ENCODE results near the gene PLEKHH1.

PLEKHH1 gene

DNA sequence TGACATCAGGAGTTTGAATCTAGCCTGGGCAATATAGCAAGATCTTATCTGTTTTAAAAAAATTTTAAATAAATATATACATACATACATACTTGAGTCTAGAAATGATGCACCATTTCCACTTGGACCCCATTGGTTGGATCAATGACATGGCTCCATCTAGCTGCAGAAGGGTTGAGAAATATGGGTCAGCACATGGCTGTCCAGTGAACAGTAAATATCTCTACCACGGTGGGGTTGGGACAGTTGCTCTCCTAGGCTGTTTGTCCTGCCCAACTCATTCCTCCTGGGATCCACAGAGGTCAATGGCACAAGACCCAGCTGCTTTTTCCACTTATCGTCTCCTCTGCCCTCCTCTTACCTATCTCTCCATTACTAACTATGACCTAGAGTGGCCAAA lies 23.6 kb downstream of the PLEKHH1 start:
- DNase-seq (ENCODE audit: low read depth) = no peak
- TF ChIP-seq POLR2A (IDR thresholded peaks at IDR 0.05; ENCODE audit: extremely low read depth, insufficient read length) = no peak
- TF ChIP-seq MYC (IDR thresholded peaks at IDR 0.05; ENCODE audit: low read depth, low read length) = no peak
- TF ChIP-seq, protein P1, sequence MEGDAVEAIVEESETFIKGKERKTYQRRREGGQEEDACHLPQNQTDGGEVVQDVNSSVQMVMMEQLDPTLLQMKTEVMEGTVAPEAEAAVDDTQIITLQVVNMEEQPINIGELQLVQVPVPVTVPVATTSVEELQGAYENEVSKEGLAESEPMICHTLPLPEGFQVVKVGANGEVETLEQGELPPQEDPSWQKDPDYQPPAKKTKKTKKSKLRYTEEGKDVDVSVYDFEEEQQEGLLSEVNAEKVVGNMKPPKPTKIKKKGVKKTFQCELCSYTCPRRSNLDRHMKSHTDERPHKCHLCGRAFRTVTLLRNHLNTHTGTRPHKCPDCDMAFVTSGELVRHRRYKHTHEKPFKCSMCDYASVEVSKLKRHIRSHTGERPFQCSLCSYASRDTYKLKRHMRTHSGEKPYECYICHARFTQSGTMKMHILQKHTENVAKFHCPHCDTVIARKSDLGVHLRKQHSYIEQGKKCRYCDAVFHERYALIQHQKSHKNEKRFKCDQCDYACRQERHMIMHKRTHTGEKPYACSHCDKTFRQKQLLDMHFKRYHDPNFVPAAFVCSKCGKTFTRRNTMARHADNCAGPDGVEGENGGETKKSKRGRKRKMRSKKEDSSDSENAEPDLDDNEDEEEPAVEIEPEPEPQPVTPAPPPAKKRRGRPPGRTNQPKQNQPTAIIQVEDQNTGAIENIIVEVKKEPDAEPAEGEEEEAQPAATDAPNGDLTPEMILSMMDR (IDR thresholded peaks at IDR 0.05; ENCODE audit: low read depth, low read length) = no peak
- TF ChIP-seq, protein P2, sequence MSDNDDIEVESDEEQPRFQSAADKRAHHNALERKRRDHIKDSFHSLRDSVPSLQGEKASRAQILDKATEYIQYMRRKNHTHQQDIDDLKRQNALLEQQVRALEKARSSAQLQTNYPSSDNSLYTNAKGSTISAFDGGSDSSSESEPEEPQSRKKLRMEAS (IDR thresholded peaks at IDR 0.05; ENCODE audit: low read depth, low read length) = no peak
- no peak overlapping the region for H3K4me3 ChIP-seq (ENCODE audit: low read depth, low read length)

DNA sequence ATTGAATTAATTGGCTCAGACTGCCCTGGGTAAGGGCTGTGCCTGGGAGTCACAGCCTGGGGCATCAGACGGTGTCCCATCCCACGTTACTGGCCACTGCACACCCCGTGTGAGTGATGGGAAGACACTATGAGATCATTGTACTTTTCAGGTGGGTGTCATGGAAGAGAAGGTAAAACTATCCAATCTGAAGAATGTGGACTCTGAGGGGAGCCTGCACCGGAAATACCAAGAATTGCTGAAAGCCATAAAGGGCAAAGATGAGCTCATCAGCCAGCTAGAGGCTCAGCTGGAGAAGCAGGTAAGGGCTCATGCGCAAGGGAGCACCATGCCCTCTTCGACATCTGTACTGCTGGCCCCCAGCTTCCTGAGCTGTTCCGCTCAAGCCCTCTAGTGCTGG lies 24.0 kb downstream of the PLEKHH1 start:
- H3K4me3 ChIP-seq (ENCODE audit: low read depth, low read length) = no peak overlapping the region
- DNase-seq (ENCODE audit: low read depth) = no peak
- TF ChIP-seq MYC (IDR thresholded peaks at IDR 0.05; ENCODE audit: low read depth, low read length) = no peak
- TF ChIP-seq, protein P2 (IDR thresholded peaks at IDR 0.05; ENCODE audit: low read depth, low read length) = no peak
- TF ChIP-seq, protein P1 (IDR thresholded peaks at IDR 0.05; ENCODE audit: low read depth, low read length) = no peak
- TF ChIP-seq POLR2A (IDR thresholded peaks at IDR 0.05; ENCODE audit: extremely low read depth, insufficient read length) = no peak

DNA sequence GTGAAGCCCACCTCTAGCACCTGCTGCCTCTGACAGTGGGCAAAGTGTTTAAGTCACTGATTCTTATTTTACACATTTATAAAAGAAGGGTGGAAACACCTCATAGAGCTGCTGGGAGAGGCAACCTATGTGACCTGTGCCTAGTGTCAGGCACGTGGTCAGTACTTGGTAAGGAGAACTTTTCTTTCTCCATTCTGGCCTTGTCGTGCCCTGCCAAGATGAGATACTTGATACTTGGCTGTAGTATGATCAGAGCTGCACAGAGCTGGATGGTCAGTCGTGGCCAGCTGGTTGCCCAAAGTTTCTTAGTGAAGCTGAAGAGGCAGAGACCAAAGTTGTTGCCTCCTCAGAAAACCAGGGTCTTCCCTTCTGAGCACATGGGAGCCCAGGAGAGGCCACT lies 24.6 kb downstream of the PLEKHH1 start:
- no peak overlapping the region for H3K4me3 ChIP-seq (ENCODE audit: low read depth, low read length)
- DNase-seq (ENCODE audit: low read depth) = no peak
- TF ChIP-seq, protein P1 (IDR thresholded peaks at IDR 0.05; ENCODE audit: low read depth, low read length) = no peak

DNA sequence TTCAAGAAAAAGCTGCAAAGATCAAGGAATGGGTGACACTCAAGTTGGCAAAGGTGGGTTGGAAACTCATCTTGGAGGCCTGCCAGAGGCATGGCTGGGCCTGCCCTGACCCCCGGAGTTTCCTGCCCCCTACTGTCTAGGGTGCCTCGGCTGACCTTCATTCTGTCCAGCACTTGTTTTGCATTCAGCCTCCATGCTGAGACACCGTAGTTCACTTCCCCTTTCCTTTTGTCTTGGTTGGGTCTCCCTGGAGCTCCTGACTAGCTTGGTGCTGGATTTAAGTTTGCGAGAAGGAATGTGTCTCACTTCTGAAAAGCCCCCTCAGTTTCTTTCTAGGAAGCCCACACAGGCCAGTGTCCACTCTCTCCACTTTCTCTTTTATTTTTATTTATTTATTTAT lies 26.5 kb downstream of the PLEKHH1 start:
- TF ChIP-seq MYC (IDR thresholded peaks at IDR 0.05; ENCODE audit: low read depth, low read length) (no peak), POLR2A (IDR thresholded peaks at IDR 0.05; ENCODE audit: extremely low read depth, insufficient read length) (no peak)
- TF ChIP-seq, protein P2 (IDR thresholded peaks at IDR 0.05; ENCODE audit: low read depth, low read length) = no peak
- TF ChIP-seq, protein P1 (IDR thresholded peaks at IDR 0.05; ENCODE audit: low read depth, low read length) = no peak
- DNase-seq (ENCODE audit: low read depth) = peak; percentile 57
- H3K4me3 ChIP-seq (ENCODE audit: low read depth, low read length) = no peak overlapping the region

DNA sequence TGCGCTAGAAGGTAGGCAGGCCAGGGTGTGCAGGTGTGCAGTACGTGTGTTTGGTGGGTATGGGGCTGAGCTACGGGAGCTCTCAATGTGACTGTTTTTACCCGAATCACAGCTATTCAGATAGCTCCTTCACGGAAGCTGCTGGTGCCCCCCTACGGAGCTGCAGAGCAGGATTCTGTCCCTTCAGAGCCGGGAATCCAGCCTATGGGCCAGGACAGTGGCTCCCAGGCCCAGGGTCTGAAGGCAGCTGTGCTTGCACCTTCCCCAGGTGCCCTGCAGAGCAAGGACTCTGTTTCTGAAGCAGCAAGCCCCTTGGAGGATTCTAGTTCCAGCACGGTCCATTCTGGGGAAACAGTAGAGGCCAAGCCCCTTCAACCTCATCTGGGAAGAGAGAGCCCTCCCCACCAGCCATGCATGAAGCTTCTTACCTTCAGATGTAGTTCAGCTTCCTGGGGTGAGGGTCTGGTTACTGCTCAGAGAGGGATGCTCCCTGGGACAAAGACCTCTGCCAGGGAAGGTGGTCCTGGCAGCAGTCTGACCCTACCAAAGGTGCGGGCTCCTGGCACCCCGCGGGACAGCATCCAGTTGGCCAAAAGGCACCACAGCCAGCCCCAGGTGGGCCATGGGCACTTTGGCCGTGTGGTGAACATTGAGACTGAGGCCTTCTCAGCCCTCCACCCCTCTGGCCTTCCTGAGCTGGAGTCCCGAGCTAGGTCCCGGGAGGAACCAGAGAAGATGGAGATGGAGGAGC lies 29.1 kb downstream of the PLEKHH1 start:
- no peak for DNase-seq (ENCODE audit: low read depth)
- TF ChIP-seq MYC (IDR thresholded peaks at IDR 0.05; ENCODE audit: low read depth, low read length) (no peak), POLR2A (IDR thresholded peaks at IDR 0.05; ENCODE audit: extremely low read depth, insufficient read length) (no peak)
- TF ChIP-seq, protein P2 (IDR thresholded peaks at IDR 0.05; ENCODE audit: low read depth, low read length) = no peak
- TF ChIP-seq, protein P1 (IDR thresholded peaks at IDR 0.05; ENCODE audit: low read depth, low read length) = no peak
- H3K4me3 ChIP-seq (ENCODE audit: low read depth, low read length) = no peak overlapping the region

DNA sequence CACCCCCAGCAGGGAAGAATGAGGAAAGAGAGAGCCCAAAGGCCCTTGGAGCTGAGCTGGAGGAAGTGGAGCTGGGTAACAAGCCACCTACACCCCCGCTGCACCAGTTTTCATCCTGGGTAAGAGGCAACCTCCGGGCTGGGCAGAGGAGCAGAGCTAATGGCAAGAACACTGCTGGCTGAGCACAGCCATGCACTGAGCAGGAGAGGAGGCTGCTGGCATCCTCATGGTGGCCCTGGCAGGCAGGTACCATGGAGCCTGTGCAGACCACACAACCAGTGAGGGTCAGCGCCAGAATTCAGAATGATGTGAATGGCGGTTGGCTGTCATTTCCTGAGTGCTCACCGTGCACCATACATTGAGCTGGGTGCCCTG lies 29.7 kb downstream of the PLEKHH1 start:
- no peak for DNase-seq (ENCODE audit: low read depth)
- no peak overlapping the region for H3K4me3 ChIP-seq (ENCODE audit: low read depth, low read length)
- TF ChIP-seq MYC (IDR thresholded peaks at IDR 0.05; ENCODE audit: low read depth, low read length) (no peak), POLR2A (IDR thresholded peaks at IDR 0.05; ENCODE audit: extremely low read depth, insufficient read length) (no peak)
- TF ChIP-seq, protein P2 (IDR thresholded peaks at IDR 0.05; ENCODE audit: low read depth, low read length) = no peak
- TF ChIP-seq, protein P1 (IDR thresholded peaks at IDR 0.05; ENCODE audit: low read depth, low read length) = no peak

All from NB4 (cell line).